ENCODE results near the gene HNRNPF.
"Not testable (repeated sequence)": the region's sequence is repeated elsewhere in the genome, so short reads cannot be mapped to it uniquely, and the experiment has no call there.

Gene HNRNPF

DNA sequence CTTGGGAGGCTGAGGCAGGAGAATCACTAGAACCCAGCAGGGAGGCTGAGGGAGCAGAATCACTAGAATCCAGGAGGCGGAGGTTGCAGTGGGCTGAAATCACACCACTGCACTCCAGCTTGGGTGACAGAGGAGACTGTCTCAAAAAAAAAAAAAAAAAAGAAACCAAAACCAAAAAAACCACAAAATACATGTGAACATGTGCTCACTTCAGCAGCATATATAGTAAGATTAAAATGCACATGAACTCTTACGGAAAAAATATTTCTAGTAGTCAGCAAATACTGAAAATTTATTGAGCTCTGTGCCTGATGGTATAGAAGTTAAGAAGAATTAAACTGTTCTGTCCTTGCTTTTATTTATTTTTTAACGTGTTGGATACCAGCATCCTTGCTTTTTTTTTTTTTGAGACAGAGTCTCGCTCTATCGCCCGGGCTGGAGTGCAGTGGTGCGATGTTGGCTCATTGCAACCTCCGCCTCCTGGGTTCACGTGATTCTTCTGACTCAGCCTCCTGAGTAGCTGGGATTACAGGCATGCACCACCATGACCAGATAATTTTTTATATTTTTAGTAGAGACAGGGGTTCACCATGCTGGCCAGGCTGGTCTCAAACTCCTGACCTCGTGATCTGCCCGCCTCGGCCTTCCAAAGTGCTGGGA is 18.3 kb upstream of the HNRNPF start:
- Histone ChIP-seq H3K9me2 (replicated peaks; ENCODE audit: control insufficient read depth, low read length) (no peaks in the 10 kb centered on the region), H3K79me2 (ENCODE audit: control insufficient read depth, low read length) (no peaks in the 10 kb centered on the region), H3K4me2 (ENCODE audit: low read length) (peak overlapping the region; percentile 57), H3K4me3 (ENCODE audit: low read length) (peak overlapping the region; percentile 37), H3K36me3 (ENCODE audit: control insufficient read depth, low read length) (no peaks in the 10 kb centered on the region), H3F3A (ENCODE audit: control insufficient read depth, insufficient read depth) (peaks cover 13% of the 10 kb centered on the region; the same call in 1 of the 2 replicates), H3K4me1 (ENCODE audit: control insufficient read depth, low read length) (peaks cover 27% of the 10 kb centered on the region), H3K9me3 (ENCODE audit: control insufficient read depth, insufficient read depth, low read length) (no peaks in the 10 kb centered on the region), H4K20me1 (ENCODE audit: control insufficient read depth, insufficient read depth, low read depth, low read length) (no peaks in the 10 kb centered on the region), H3K27ac (ENCODE audit: low read depth, low read length) (peak overlapping the region; percentile 43), H3K27me3 (ENCODE audit: control insufficient read depth, low read length) (no peaks in the 10 kb centered on the region)
- TF ChIP-seq, protein P1, sequence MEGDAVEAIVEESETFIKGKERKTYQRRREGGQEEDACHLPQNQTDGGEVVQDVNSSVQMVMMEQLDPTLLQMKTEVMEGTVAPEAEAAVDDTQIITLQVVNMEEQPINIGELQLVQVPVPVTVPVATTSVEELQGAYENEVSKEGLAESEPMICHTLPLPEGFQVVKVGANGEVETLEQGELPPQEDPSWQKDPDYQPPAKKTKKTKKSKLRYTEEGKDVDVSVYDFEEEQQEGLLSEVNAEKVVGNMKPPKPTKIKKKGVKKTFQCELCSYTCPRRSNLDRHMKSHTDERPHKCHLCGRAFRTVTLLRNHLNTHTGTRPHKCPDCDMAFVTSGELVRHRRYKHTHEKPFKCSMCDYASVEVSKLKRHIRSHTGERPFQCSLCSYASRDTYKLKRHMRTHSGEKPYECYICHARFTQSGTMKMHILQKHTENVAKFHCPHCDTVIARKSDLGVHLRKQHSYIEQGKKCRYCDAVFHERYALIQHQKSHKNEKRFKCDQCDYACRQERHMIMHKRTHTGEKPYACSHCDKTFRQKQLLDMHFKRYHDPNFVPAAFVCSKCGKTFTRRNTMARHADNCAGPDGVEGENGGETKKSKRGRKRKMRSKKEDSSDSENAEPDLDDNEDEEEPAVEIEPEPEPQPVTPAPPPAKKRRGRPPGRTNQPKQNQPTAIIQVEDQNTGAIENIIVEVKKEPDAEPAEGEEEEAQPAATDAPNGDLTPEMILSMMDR (IDR thresholded peaks at IDR 0.05; ENCODE audit: low read depth, low read length, poor library complexity, severe bottlenecking), result no peak

DNA sequence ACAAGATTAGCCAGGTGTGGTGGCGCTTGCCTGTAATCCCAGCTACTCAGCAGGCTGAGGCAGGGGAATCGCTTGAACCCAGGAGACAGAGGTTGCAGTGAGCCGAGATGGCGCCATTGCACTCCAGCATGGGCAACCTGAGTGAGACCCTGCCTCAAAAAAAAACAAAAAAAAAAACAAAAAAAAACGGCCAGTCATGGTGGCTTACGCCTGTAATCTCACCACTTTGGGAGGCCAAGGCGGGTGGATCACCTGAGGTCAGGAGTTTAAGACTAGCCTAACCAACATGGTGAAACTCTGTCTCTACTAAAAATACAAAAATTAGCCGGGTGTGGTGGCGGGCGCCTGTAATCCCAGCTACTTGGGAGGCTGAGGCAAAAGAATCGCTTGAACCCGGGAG is 17.5 kb upstream of the HNRNPF start:
- not testable (repeated sequence) for H4K20me1 ChIP-seq (ENCODE audit: control insufficient read depth, insufficient read depth, low read depth, low read length); H3K27me3 ChIP-seq (ENCODE audit: control insufficient read depth, low read length); H3K4me2 ChIP-seq (ENCODE audit: low read length); H3K9me2 ChIP-seq (replicated peaks; ENCODE audit: control insufficient read depth, low read length); H3K9me3 ChIP-seq (ENCODE audit: control insufficient read depth, insufficient read depth, low read length); H3K4me3 ChIP-seq (ENCODE audit: low read length); H3K79me2 ChIP-seq (ENCODE audit: control insufficient read depth, low read length); H3K27ac ChIP-seq (ENCODE audit: low read depth, low read length); H3K36me3 ChIP-seq (ENCODE audit: control insufficient read depth, low read length)
- peaks cover 32% of the 10 kb centered on the region for H3K4me1 ChIP-seq (ENCODE audit: control insufficient read depth, low read length)
- peaks cover 18% of the 10 kb centered on the region for H3F3A ChIP-seq (ENCODE audit: control insufficient read depth, insufficient read depth)

DNA sequence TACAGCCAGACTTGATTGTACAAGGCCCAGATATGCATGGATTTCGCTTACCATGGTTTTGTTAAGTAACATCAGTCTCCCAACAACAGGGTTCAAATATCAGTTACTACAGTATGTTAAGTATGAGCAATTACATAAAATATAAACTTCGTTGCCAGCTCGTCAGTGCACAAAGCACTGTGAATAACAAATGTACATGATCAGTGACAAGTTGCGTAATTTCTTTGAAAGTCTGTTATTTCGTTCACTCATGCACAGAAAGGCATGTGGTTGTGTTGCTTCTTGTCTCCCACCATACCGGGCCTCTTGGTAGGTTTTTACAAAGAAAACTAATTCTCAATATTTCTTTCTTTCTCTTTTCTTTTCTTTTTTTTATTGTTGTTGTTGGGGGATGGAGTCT is 15.4 kb upstream of the HNRNPF start:
- no peak overlapping the region for H3K4me3 ChIP-seq (ENCODE audit: low read length)
- no peak overlapping the region for H3K4me2 ChIP-seq (ENCODE audit: low read length)
- no peaks in the 10 kb centered on the region for H3K36me3 ChIP-seq (ENCODE audit: control insufficient read depth, low read length)
- H3K9me3 ChIP-seq (ENCODE audit: control insufficient read depth, insufficient read depth, low read length), result no peaks in the 10 kb centered on the region
- TF ChIP-seq EZH2phosphoT487 (IDR thresholded peaks at IDR 0.05; ENCODE audit: borderline replicate concordance, low read length), result no peak
- TF ChIP-seq, protein P1 (IDR thresholded peaks at IDR 0.05; ENCODE audit: low read depth, low read length, poor library complexity, severe bottlenecking), result no peak
- H3K27ac ChIP-seq (ENCODE audit: low read depth, low read length), result no peak overlapping the region
- no peaks in the 10 kb centered on the region for H3K27me3 ChIP-seq (ENCODE audit: control insufficient read depth, low read length)
- H4K20me1 ChIP-seq (ENCODE audit: control insufficient read depth, insufficient read depth, low read depth, low read length), result no peaks in the 10 kb centered on the region
- H3K4me1 ChIP-seq (ENCODE audit: control insufficient read depth, low read length), result peaks cover 52% of the 10 kb centered on the region
- no peaks in the 10 kb centered on the region for H3K9me2 ChIP-seq (replicated peaks; ENCODE audit: control insufficient read depth, low read length)
- no peaks in the 10 kb centered on the region for H3K79me2 ChIP-seq (ENCODE audit: control insufficient read depth, low read length)
- peaks cover 20% of the 10 kb centered on the region for H3F3A ChIP-seq (ENCODE audit: control insufficient read depth, insufficient read depth)

DNA sequence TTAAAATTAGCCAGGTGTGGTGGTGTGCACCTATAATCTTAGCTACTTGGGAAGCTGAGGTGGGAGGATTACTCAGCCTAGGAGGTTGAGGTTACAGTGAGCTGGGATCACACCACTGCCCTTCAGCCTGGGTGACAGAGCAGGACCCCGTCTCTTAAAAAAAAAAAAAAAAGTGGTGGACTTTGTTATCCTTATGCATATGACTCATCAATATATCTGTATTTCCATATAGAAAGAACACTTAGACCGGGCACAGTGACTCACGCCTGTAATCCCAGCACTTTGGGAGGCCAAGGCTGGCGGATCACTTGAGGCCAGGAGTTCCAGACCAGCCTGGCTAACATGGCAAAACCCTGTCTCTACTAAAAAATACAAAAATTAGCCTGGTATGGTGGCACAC is 13.0 kb upstream of the HNRNPF start:
- not testable (repeated sequence) for H3K27ac ChIP-seq (ENCODE audit: low read depth, low read length); H3K27me3 ChIP-seq (ENCODE audit: control insufficient read depth, low read length); H4K20me1 ChIP-seq (ENCODE audit: control insufficient read depth, insufficient read depth, low read depth, low read length); H3K9me3 ChIP-seq (ENCODE audit: control insufficient read depth, insufficient read depth, low read length); H3K79me2 ChIP-seq (ENCODE audit: control insufficient read depth, low read length); H3K4me3 ChIP-seq (ENCODE audit: low read length); H3K36me3 ChIP-seq (ENCODE audit: control insufficient read depth, low read length); H3K9me2 ChIP-seq (replicated peaks; ENCODE audit: control insufficient read depth, low read length)
- Histone ChIP-seq H3K4me1 (ENCODE audit: control insufficient read depth, low read length) (peaks cover 56% of the 10 kb centered on the region), H3K4me2 (ENCODE audit: low read length) (peak overlapping the region; percentile 98), H3F3A (ENCODE audit: control insufficient read depth, insufficient read depth) (peaks cover 31% of the 10 kb centered on the region)

All from DOHH2 (cell line).